Panc1 (cell line): ENCODE data around the gene CACNA2D3. TPM values are rescaled to one million over a fixed set of nuclear protein-coding genes. Genes with fewer than 3 reads are reported as not detected.

ENCODE experiments used
- ATAC-seq: fragments of 200-7000 bp; cut with Tn5 transposase; 2 replicates; pipeline ENCODE4 v1.9.1; 2020; ENCODE audit warnings: mild to moderate bottlenecking, moderate library complexity
- BruUV-seq: library from RNA; stranded (reverse); fragments of 400-500 nt; replicated peaks from 2 replicates; lab custom pipeline; 2021; lab: Mats Ljungman, UMichigan
- CTCF ChIA-PET: fragments of 300-600 bp; sonication (Branson Sonifier 250); formaldehyde crosslinking; loops from one replicate; lab custom pipeline; 2022; ENCODE audit warnings: antibody characterized with exemption; lab: Charles Lee
- POLR2A ChIA-PET: fragments of 300-600 bp; sonication (Branson Sonifier 250); formaldehyde crosslinking; loops from one replicate; lab custom pipeline; 2022; ENCODE audit warnings: antibody characterized with exemption; lab: Charles Lee
- DNase-seq: peaks from one replicate; pipeline ENCODE4 v3.0.0-alpha.2; 2010; ENCODE audit warnings: low read depth, low spot score
- H3K27ac ChIP-seq: 2 replicates; pipeline ENCODE4 v1.5.1; 2011; ENCODE audit warnings: mild to moderate bottlenecking, low read length, inconsistent platforms
- H3K27me3 ChIP-seq: fragments of 200-500 bp; sonication (Bioruptor generic); 2 replicates; pipeline ENCODE4 v1.6.0; 2014; ENCODE audit warnings: low read length, inconsistent platforms; ENCODE audit not compliant: control insufficient read depth, insufficient read depth
- H3K36me3 ChIP-seq: fragments of 200-500 bp; sonication (Bioruptor generic); 2 replicates; pipeline ENCODE4 v1.5.1; 2014; ENCODE audit warnings: inconsistent platforms, mild to moderate bottlenecking, low read length, moderate library complexity; ENCODE audit not compliant: control insufficient read depth, insufficient read depth
- H3K4me1 ChIP-seq: 2 replicates; pipeline ENCODE4 v1.5.1; 2011; ENCODE audit warnings: inconsistent platforms, mild to moderate bottlenecking, low read length, moderate library complexity; ENCODE audit not compliant: control insufficient read depth, insufficient read depth
- H3K4me3 ChIP-seq, 2 experiments: 2 replicates each; pipeline ENCODE4 v1.5.1; 2011 to 2012; ENCODE audit warnings: low read depth in 2 of 2, low read length in 2 of 2, mild to moderate bottlenecking in 2 of 2, inconsistent platforms in 1 of 2, moderate library complexity in 1 of 2
- H3K9me3 ChIP-seq: fragments of 200-500 bp; sonication (Bioruptor generic); 2 replicates; pipeline ENCODE4 v1.5.1; 2014; ENCODE audit warnings: low read depth, mild to moderate bottlenecking, inconsistent platforms, low read length, moderate library complexity; ENCODE audit not compliant: control insufficient read depth, insufficient read depth
- POLR2AphosphoS5 ChIP-seq: IDR thresholded peaks from 2 replicates; pipeline ENCODE4 v1.6.1; 2012; ENCODE audit warnings: mild to moderate bottlenecking, low read depth, low read length, moderate library complexity
- SIN3A ChIP-seq: IDR thresholded peaks from 2 replicates; pipeline ENCODE4 v1.6.1; 2012; ENCODE audit warnings: low read depth, mild to moderate bottlenecking, low read length, moderate library complexity, borderline replicate concordance; ENCODE audit not compliant: insufficient read depth
- TCF7L2 ChIP-seq: IDR thresholded peaks from 2 replicates; pipeline ENCODE4 v1.6.1; 2011; ENCODE audit warnings: mild to moderate bottlenecking, low read depth, low read length, inconsistent platforms
- in situ Hi-C: cut with HindIII; loops from 2 replicates; pipeline ENCODE4 v1.10.0; 2016; ENCODE audit warnings: low sequenced_read_pairs, low pct_unique_long_range_greater_than_20kb
- intact Hi-C: fragments of 100-400 bp; cut with micrococcal nuclease; formaldehyde crosslinking; loops from one replicate; pipeline ENCODE4 v1.10.0; 2022; ENCODE audit not compliant: unreplicated experiment
- total RNA-seq: library from RNA; stranded (reverse); gene quantifications from one replicate; pipeline ENCODE4 v1.2.1, GENCODE V29; 2021; ENCODE audit not compliant: unreplicated experiment
- TF ChIP-seq, protein P1 (sequence below), 2 experiments: IDR thresholded peaks; 2 replicates each; pipeline ENCODE4 v1.6.1; 2011 to 2012; ENCODE audit warnings: low read depth in 2 of 2, control low read depth in 1 of 2, low read length in 1 of 2, mild to moderate bottlenecking in 1 of 2, moderate library complexity in 1 of 2; ENCODE audit not compliant: insufficient read depth in 1 of 2
- TF ChIP-seq, protein P2 (sequence below): fragments of 450-650 bp; IDR thresholded peaks from 2 replicates; pipeline ENCODE4 v1.5.1; 2017; ENCODE audit warnings: mild to moderate bottlenecking

The CACNA2D3 gene
- total RNA-seq, 1 experiment from 2014 or later, result 0.41 TPM

DNA sequence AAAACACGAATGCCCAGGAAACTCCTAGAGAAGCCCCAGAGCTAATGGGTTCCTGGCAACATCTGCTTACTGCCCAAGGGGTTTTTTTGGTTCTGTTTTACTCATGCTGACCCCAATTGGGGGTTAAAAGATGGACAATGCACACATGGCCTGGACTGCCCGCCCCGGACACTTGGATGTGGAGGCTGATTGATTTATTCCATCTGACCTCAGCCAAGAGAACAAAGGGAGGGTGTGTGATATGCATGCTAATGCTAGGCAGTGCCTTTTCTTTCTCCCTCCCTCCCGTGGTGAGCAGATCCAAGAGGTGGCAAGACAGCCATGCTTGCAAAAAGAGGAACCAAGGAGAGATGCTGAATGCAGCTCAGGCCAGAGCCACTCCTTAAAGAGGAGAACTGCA, 808.8 kb downstream of the CACNA2D3 start:
- H3K4me1 ChIP-seq, result no peaks in the 10 kb centered on the region
- intact Hi-C loops (no loop called here), in situ Hi-C loops (no loop called here)
- BruUV-seq, result no TSS peak
- ChIA-PET CTCF (no interaction called here), POLR2A (no interaction called here)
- DNase-seq (no peak), ATAC-seq (no peak)
- no peaks in the 10 kb centered on the region for H3K9me3 ChIP-seq
- TF ChIP-seq, protein P1, sequence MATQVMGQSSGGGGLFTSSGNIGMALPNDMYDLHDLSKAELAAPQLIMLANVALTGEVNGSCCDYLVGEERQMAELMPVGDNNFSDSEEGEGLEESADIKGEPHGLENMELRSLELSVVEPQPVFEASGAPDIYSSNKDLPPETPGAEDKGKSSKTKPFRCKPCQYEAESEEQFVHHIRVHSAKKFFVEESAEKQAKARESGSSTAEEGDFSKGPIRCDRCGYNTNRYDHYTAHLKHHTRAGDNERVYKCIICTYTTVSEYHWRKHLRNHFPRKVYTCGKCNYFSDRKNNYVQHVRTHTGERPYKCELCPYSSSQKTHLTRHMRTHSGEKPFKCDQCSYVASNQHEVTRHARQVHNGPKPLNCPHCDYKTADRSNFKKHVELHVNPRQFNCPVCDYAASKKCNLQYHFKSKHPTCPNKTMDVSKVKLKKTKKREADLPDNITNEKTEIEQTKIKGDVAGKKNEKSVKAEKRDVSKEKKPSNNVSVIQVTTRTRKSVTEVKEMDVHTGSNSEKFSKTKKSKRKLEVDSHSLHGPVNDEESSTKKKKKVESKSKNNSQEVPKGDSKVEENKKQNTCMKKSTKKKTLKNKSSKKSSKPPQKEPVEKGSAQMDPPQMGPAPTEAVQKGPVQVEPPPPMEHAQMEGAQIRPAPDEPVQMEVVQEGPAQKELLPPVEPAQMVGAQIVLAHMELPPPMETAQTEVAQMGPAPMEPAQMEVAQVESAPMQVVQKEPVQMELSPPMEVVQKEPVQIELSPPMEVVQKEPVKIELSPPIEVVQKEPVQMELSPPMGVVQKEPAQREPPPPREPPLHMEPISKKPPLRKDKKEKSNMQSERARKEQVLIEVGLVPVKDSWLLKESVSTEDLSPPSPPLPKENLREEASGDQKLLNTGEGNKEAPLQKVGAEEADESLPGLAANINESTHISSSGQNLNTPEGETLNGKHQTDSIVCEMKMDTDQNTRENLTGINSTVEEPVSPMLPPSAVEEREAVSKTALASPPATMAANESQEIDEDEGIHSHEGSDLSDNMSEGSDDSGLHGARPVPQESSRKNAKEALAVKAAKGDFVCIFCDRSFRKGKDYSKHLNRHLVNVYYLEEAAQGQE (IDR thresholded peaks at IDR 0.05; ENCODE audit: insufficient read depth in 1 of 2, low read depth in 2 of 2, low read length in 1 of 2), result no peak
- TF ChIP-seq TCF7L2 (no peak), SIN3A (no peak)
- TF ChIP-seq, protein P2, sequence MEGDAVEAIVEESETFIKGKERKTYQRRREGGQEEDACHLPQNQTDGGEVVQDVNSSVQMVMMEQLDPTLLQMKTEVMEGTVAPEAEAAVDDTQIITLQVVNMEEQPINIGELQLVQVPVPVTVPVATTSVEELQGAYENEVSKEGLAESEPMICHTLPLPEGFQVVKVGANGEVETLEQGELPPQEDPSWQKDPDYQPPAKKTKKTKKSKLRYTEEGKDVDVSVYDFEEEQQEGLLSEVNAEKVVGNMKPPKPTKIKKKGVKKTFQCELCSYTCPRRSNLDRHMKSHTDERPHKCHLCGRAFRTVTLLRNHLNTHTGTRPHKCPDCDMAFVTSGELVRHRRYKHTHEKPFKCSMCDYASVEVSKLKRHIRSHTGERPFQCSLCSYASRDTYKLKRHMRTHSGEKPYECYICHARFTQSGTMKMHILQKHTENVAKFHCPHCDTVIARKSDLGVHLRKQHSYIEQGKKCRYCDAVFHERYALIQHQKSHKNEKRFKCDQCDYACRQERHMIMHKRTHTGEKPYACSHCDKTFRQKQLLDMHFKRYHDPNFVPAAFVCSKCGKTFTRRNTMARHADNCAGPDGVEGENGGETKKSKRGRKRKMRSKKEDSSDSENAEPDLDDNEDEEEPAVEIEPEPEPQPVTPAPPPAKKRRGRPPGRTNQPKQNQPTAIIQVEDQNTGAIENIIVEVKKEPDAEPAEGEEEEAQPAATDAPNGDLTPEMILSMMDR, result no peak
- H3K4me3 ChIP-seq, result no peak overlapping the region
- H3K27ac ChIP-seq, result no peak overlapping the region
- H3K27me3 ChIP-seq, result no peaks in the 10 kb centered on the region
- no peaks in the 10 kb centered on the region for H3K36me3 ChIP-seq

DNA sequence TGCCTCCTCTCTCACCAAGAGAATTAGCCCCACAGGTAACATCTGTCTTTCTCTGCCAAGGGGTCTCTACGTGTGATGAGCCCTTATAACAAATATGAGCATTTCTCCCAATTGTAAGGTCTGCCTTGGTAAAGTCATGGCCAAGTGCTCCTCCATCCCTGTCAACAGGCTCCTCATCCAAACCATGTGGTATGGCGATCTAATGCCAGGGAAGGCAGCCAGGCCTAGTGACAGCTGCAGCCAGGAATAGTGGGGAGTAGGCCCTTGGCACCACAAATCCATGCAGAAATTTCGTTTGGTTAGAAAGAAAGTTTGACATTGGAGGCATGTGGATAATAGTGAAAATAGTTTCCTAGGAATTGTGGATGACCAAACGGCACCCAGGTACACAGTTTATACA, 810.3 kb downstream of the CACNA2D3 start:
- H3K4me3 ChIP-seq, result no peak overlapping the region
- in situ Hi-C loops, result no loop called here
- H3K36me3 ChIP-seq, result no peaks in the 10 kb centered on the region
- no peaks in the 10 kb centered on the region for H3K9me3 ChIP-seq
- BruUV-seq, result no TSS peak
- TF ChIP-seq TCF7L2 (no peak), POLR2AphosphoS5 (no peak), SIN3A (no peak)
- TF ChIP-seq, protein P2, result no peak
- TF ChIP-seq, protein P1 (IDR thresholded peaks at IDR 0.05; ENCODE audit: insufficient read depth in 1 of 2, low read depth in 2 of 2, low read length in 1 of 2), result no peak
- ATAC-seq (no peak), DNase-seq (no peak)
- ChIA-PET POLR2A (no interaction called here), CTCF (no interaction called here)
- H3K4me1 ChIP-seq, result no peaks in the 10 kb centered on the region
- intact Hi-C loops, result no loop called here
- no peak overlapping the region for H3K27ac ChIP-seq
- H3K27me3 ChIP-seq, result no peaks in the 10 kb centered on the region
